ENCODE measurements around the gene NTM.

DNA sequence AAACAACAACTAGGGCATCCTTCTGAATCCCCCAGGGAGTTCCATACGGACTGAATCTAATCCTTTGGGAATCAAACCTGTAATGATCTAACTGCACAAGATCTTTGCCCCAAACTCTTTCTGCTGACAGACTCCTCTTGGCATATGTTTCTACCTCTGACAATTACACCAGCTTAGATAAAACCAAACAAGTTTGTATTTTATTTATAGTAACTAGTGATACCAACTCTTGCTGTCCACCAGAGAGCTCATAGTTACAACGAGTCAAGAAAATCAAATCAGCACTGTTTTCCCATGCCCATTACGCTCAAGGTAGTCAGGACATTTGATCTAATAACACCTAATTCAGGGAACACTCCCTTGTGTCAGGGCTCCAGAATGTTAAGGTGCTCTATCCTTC is 972.0 kb downstream of the NTM start:
- no peak for TF ChIP-seq KLF9 (tag by site-specific recombination; IDR thresholded peaks at IDR 0.05; ENCODE audit: low read depth)
- no peak for TF ChIP-seq ZNF121 (tag by site-specific recombination; IDR thresholded peaks at IDR 0.05)
- TF ChIP-seq, protein P1, sequence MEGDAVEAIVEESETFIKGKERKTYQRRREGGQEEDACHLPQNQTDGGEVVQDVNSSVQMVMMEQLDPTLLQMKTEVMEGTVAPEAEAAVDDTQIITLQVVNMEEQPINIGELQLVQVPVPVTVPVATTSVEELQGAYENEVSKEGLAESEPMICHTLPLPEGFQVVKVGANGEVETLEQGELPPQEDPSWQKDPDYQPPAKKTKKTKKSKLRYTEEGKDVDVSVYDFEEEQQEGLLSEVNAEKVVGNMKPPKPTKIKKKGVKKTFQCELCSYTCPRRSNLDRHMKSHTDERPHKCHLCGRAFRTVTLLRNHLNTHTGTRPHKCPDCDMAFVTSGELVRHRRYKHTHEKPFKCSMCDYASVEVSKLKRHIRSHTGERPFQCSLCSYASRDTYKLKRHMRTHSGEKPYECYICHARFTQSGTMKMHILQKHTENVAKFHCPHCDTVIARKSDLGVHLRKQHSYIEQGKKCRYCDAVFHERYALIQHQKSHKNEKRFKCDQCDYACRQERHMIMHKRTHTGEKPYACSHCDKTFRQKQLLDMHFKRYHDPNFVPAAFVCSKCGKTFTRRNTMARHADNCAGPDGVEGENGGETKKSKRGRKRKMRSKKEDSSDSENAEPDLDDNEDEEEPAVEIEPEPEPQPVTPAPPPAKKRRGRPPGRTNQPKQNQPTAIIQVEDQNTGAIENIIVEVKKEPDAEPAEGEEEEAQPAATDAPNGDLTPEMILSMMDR (tag by site-specific recombination; IDR thresholded peaks at IDR 0.05) = no peak

All from HEK293 (cell line).